ENCODE measurements around the gene RB1.

RB1 gene

DNA sequence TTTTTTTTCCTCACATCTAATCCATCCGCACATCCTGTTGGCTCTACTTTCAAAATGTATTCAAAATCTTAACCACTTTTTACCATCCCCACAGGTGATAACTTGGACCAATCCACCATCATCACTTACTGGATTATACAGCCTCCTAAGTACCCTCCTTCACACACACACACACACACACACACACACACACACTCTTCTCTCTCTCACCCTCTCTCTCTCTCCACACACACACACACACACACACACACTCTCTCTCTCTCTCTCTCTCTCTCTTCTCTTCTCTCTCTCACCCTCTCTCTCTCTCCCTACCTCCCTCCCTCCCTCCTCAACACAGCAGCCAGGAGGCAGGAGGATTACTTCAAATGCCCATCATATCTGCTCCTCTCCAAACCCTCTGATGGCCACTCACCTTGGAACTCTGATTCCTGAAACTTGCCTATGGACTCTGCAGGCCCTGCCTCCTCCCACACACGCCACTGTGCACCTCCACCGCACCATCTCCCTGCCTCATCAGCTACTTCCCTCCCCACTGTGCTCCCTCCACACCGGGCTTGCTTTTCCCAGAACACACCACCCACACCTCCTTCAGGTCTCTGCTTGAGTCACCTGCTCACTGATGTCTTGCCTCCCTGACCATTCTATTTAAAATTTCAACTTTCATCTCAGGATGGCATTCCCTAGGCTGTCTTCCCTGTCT is 189.7 kb downstream of the RB1 start:
- DNase-seq (ENCODE audit: low read depth, low spot score) = no peak

DNA sequence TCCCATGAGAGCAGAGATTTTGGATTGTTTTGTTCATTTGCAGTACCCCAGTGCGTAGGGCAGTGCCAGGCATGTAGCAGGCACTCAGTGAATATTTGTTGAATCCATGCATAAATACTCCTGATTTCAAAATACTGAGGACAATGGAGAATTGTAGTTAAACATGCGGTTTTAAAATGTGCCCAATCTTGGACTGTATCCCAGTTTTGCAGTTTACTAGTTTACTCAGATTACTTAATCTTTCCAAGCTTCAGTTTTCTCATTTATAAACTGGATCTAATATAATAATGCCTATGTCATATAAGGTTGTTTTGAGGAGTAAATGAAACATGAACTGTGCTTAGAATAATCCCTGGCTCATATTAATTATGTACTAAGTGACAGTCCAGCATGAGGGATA is 190.3 kb downstream of the RB1 start:
- no peak for DNase-seq (ENCODE audit: low read depth, low spot score)

DNA sequence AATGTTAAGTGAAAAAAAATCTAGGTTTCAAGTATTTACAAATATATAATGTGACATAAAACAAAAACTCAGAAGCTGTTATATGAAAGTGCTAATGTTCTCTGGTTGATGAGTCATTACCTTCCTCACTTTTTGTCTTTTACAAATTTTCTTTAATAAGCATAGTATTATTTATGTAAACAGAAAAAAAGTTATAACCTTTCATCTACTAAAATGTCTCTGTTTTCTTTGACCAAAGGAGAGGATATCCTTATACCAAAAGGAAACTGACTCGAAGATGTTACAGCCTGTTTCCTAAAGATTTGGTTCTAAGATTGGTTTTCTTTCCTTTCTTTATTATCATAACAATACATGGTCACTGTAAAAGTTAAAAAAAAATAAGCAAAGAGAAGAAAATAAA is 191.3 kb downstream of the RB1 start:
- DNase-seq (ENCODE audit: low read depth, low spot score) = no peak

DNA sequence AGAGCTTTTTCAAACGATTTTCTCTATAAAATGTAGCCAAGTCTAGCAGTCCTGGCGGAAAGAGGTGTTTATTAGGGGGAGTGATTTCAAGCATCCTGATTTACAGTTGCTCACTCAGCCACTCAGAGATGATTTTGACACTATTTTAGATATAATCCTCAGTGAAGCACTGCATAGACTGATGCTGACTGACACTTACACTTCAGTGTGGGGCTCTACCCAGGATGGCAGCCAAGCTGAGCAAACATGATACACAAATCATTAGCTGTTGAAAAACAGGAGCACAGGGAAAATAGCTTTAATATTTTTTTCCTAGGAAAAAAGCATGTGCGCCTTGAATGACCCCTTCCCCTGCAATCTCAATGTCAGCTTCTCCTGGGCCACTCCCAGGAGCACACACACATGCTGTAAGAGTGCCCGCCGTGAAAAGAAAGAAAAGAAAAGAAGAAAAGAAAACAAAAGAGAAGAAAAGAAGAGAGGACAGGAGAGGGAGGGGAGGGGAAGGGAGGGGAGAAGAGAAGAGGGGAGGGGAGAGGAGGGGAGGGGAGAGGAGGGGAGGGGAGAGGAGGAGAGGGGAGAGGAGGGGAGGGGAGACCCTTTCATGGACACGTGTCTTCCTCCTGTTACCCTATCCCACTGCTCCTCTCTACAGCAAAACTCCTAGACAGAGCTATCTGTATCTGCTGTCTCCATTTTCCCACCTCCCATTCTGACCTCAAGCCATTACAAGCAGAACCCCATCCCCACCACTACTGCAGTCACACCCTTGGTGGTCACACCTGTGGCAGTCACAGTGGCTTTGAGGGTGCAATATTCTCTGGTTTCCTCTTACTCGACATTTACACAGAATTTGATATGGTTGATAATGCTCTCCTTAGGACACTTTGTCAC is 193.0 kb downstream of the RB1 start:
- no peak for DNase-seq (ENCODE audit: low read depth, low spot score)

DNA sequence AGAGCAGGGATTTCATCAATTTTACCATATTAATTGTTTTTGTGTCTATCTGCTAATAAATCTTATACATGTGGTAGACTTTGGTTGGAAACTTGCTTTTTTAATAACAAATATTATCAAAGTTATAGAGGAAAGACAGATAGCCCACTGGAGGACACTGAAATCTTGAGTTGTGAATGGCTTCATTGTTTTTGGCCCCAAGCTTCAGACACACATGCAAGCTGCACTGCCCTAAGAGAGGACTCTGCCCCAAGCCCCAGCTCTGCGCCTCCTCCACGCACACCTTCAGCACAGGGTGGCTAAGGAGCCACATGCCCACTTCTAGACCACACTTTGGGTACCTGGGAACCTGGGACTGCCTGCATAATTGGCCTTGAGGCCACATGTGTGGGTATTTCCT is 194.1 kb downstream of the RB1 start:
- DNase-seq (ENCODE audit: low read depth, low spot score) = no peak

DNA sequence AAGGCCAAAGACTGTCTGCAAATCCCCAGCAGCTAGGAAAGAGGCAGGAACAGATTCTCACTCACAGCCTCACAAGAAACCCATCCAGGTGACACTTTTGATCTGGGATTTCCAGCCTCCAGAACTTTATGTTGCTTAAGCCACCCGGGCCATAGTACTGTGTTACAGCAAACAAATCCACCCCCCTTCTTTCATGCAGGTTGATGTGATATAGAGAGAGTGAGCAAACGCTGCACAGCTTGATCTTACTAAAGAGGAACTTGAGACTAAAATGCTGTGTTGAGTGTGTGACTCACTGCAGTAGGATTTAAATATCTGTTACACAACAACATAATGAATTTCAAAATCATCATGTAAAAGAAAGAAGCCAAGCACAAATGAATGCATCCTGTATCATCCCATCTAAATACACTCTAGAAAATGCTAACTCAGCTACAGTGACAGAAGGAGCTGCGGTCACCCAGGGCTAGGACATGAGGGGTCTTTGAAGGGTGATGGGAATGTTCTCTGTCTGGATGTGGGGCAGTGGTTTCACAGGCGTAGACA is 197.2 kb downstream of the RB1 start:
- DNase-seq (ENCODE audit: low read depth, low spot score) = no peak

DNA sequence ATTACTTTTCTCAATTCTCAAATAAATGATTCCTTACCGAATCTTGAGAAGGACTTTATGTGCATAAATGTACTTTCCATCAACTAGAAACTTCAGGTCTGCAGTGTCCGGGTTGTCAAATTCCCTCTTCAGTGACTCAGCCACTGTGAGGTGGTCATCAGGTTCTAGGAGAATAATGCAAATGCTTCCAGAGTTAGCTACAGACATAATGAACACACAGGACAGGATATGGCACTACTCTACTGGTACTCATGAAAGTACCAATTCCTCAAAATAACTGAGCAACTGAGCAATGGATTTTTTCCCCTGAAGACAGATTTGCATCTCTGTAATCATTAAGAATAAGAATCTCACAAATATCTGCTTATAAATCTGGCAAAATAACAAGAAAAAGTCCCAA is 198.2 kb downstream of the RB1 start:
- DNase-seq (ENCODE audit: low read depth, low spot score) = no peak

DNA sequence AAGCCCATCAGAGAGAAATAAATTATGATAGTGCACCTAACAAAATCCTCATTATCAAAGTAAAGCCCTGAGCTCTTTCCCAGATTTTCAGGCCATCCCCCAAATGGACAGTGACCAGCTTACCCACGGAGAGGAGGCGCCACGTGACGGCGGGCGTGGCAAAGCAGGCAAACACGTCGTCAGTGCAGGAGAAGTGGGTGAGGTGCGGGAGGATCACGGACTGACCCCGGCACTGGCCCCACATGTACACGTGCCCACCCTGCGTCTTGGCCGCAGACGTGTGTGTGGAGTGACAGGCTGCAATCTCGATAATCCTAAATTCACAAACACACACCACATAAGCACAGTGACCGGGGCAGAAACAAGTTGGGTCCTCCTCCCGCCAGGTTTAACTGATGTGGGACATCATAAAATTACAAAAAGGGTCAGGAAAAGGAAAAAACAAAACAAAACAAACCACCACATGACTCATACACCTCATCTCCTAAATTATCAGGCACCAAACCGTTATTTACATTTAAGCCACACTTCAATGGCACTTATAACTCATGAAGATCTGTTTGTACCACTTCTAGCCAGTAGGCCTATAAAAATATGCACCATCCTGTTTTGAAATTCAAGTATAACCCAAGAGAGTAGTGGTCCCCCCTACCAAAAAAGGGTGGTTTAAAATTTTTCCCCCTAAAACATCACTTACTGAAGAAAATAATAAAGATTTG is 199.2 kb downstream of the RB1 start:
- no peak for DNase-seq (ENCODE audit: low read depth, low spot score)

DNA sequence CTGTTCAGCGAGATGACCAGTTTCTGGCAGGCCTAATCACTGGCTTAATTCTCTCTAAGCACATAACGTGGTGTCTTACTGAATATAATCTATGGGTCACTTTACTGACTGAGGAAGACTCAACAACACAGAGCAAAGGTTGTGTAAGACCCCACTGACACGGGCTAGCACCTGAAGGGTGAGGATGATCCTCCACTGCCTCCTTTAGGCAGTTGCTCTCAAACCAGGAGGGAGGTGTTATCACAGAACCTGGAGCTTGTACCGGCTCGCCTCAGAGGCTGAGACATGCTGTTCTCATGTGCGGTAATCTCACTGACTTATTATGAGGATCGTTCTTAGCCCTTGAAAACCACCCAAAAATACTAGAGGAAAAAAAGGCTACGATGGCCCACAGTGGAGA is 201.1 kb downstream of the RB1 start:
- no peak for DNase-seq (ENCODE audit: low read depth, low spot score)

DNA sequence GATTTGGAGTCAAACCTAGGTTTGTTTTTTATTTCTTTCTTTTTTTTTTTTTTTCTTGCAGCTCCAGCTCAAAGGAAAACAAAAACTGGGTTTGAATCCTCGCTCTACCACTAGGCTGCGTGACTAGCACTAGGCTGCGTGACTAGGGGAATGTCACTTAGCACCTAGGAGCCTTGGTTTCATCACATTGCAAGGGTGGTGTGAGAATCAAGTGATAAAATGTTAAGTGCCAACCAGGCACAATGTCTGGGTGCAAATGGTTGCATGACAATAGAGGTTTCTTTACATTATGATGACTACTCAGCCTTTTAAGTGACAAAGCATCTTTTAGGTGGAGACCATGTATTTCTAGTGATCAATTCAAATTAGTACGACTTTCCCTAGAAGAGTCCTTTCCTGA is 201.5 kb downstream of the RB1 start:
- no peak for DNase-seq (ENCODE audit: low read depth, low spot score)

DNA sequence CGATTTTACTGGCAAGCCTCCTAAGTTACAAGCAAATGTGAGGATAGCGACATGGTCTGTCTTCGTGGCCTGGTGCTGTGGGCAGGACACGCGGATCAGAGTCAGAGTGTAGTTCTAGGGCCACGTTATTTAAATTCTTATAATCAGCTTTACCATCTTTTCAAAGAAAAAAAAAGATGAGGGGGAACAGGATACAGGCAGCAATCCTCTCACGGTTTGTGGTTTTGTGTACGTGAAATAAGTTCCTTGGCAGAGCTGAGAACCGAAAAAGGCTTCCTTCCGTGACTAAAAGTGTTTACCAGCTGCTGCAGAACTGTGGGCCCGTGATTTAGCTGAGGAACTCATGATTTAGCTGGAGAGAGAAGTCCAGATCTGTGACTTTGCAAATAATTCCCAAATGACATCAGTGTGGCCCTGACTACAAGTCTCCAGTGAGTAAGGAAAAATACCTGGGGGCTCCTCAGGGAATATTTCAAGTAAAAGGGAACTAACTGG is 202.1 kb downstream of the RB1 start:
- peak; percentile 19 for DNase-seq (ENCODE audit: low read depth, low spot score)

DNA sequence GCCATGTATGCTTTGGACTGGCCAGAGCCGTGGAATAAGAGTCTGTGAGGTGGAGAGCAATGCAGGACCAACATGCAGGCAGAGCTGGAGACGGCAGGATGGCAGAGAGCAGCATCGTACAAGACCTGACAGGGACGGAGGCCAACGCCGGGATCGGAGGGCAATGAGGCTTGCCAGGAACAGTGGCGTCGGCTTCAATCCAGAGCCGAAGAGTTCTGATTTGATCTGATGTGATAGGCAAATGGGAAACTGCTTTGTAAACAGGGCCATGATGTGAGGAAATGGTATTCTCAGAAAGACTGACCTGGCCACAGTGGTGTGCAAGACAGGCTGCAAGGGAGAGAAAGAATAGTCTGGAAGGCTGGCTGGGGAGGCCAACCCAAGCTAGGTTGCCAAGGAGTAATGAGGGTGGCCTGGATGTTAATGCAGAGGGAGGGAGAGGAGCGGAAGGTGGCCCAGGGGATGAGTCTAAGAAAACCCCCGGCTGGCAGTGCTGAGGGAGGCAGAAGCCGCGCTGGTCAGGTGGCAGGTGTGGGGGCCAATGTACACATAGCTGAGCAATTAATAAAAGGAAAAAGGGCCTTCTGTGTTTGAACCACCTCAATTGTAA is 202.6 kb downstream of the RB1 start:
- no peak for DNase-seq (ENCODE audit: low read depth, low spot score)

DNA sequence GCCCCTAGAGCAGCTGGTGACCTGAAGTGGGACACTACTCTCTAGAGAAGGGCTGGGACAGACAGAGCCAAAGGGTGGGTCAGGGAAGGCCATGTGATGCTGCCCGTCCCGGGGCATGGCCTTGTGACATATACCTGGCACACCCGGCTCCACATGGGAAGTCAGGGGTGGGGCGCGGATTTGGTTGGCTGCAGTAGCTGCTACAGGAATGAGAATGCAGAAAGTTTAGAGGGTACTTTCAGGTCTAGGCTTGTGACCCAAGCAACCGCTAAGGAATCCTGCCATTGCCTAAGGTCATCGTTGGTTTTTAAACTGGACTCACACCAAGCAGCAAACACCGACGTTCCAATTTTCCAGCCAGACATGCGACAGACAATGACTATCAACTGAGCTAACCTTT is 203.5 kb downstream of the RB1 start:
- DNase-seq (ENCODE audit: low read depth, low spot score) = no peak

DNA sequence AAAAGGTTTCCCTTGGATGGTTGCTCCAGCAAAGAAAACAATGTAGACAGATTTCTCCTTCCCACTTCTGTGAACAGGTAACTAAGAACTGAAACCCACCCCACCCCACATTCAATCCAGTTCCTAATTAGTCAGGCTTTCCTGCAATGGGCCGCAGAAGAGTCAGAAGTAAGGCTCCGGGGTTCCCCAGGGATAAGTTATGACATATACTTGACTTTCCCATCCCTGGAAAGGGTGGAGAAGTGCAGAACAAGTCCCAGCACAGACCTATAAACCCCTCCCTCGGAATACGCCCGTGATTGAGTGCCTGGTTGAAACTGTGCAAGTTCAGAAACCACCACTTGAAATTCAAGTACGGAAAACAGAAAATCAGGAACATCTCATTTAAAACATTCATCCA is 204.5 kb downstream of the RB1 start:
- DNase-seq (ENCODE audit: low read depth, low spot score) = no peak

DNA sequence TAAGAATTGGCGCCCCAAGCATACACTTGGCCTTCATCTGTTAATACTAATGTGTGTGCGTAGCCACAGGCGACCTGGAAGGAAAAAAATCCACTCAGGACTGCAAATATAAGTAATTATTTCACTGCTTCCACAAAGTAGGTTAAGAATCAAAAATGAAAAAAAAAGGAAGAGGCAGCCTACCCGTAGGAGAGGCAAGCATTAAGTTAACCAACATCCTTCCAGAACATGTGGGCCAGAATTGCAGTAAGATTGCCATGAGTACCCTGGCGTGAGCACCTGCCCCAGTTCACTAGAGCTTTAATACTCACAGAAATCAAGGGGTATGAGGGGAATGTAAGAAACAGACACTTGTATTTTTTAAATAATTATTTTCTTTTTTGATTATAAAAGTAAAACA is 207.1 kb downstream of the RB1 start:
- DNase-seq (ENCODE audit: low read depth, low spot score) = no peak

DNA sequence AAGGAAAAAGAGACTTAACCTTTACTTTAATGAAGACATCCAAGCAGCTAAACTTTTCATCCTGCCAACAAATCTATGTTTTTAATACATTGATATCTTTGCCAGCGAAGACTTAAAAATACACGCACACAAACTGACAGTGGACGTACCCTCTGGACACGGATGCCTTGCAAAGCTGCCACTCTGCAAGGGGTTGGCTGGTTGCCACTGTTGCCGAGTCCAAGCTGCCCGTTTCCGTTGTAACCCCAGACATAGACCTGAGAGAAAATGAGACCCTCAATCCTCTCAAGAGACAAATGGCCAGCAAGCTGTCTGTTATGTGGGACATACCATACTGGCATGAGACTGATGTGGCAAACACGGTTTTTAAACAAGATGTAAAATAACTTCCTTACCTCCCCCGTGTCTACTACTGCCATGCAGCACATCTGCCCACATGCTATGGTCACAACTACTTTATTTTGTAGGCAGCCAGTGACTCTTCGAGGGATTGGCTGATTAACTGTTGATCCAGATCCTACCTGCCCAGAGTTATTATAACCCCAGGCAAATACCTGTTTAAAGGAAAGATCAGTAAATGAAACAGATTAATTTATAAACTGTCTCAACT is 208.2 kb downstream of the RB1 start:
- DNase-seq (ENCODE audit: low read depth, low spot score) = no peak

DNA sequence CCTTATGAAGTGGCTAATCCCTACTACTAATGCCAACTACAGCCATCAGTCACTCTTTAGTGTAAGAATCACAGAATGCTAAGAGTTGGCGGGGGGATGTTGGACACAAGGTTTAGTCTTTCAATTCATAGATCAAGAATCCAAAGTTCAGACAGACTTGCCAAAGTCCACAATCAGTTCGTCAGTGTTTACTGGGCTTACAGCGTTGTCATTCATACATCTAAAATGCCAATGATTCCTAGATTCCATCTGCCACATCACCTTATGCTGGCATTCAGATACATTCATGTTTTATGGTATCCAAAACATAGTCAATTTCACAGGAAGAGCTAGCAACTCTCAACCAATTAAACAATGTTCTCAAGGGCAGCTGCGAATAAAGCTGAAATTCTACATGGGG is 211.2 kb downstream of the RB1 start:
- no peak for DNase-seq (ENCODE audit: low read depth, low spot score)

DNA sequence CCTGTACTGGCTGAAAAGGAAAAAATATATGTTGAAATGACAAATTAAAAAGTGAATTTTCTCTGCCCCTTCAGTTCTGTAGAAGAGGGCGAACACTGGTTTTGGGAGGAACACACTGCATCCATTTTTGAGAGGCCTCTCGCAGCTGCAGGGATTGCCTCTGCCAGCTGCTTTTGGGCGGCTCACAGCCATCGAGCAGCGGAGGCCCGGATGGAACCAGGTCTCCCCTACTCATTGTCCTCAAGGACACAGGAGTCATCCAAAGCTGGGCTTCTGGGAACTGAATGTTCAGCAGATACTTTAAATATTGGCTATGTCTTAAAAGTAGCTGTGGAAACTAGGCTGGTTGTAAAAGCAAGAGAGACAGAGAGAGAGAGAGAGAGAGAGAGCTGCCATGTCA is 212.2 kb downstream of the RB1 start:
- no peak for DNase-seq (ENCODE audit: low read depth, low spot score)

DNA sequence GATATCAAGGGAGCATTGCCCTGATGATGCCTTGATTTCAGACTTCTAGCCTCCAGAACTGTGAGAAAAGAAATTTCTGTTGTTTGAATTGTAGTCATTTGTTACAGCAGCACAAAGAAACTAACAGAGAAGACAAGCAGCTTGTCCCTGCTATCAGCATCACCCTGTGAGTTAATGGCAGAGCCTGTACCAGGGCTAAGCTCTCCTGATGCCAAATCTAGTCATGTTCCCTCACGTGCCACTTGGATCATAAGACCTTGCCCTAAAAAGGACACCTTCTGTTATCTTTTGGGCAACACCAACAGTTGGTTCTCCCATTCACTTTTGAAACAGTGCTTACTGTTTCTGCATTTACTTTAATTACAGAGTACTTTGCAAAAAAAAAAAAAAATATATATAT is 214.5 kb downstream of the RB1 start:
- DNase-seq (ENCODE audit: low read depth, low spot score) = no peak

DNA sequence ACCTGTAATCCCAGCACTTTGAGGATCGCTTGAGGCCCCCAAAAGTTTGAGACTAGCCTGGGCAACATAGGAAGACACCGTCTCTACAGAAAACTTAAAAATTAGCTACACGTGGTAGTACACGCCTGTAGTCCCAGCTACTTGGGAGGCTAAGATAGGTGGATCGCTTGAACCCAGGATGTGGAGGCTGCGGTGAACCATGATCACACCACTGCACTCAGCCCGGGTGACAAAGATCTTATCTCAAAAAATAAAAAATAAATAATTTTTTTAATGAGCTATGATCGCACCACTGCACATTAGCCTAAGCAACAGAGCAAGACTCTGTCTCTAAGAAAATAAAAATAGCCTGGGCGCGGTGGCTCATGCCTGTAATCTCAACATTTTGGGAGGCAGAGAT is 222.7 kb downstream of the RB1 start:
- DNase-seq (ENCODE audit: low read depth, low spot score) = no peak

DNA sequence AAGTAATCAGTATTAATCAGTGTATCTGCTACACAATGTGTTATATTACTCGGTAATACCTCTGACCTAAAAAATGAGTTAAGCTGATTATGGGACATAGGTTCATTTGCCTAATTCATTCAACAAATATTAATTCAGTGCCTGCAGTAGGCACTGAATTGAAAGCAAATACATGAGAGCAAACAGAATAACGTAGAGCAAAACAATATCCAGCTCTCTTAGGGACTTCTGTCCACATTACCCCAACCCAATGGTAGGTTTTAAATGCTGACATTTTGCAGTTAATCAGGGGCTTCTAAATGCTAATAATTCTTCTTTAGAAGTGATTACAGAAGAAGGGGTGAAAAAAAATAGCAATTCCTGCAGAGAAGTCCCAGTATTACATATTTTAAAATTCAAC is 224.4 kb downstream of the RB1 start:
- DNase-seq (ENCODE audit: low read depth, low spot score) = no peak

Data from activated CD4-positive, CD25-positive, alpha-beta regulatory T cell treated with anti-CD3 and anti-CD28 coated beads, Interleukin-2, amount 50 U/mL, for 16 hours (primary cell).